Epithelial cell of alveolus of lung (primary cell): ENCODE measurements around the gene TEDC2. TPM values are rescaled to one million over a fixed set of nuclear protein-coding genes. Genes with fewer than 3 reads are reported as not detected.

Experiments used
- total RNA-seq: library from RNA; depleted of rRNA; stranded (reverse); fragments of >200 nt; gene quantifications from 2 replicates; pipeline ENCODE4 v1.2.1, GENCODE V29; 2015

Gene TEDC2, protein sequence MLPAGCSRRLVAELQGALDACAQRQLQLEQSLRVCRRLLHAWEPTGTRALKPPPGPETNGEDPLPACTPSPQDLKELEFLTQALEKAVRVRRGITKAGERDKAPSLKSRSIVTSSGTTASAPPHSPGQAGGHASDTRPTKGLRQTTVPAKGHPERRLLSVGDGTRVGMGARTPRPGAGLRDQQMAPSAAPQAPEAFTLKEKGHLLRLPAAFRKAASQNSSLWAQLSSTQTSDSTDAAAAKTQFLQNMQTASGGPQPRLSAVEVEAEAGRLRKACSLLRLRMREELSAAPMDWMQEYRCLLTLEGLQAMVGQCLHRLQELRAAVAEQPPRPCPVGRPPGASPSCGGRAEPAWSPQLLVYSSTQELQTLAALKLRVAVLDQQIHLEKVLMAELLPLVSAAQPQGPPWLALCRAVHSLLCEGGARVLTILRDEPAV
- 8.6 and 11.0 TPM in 2 replicates for total RNA-seq

DNA sequence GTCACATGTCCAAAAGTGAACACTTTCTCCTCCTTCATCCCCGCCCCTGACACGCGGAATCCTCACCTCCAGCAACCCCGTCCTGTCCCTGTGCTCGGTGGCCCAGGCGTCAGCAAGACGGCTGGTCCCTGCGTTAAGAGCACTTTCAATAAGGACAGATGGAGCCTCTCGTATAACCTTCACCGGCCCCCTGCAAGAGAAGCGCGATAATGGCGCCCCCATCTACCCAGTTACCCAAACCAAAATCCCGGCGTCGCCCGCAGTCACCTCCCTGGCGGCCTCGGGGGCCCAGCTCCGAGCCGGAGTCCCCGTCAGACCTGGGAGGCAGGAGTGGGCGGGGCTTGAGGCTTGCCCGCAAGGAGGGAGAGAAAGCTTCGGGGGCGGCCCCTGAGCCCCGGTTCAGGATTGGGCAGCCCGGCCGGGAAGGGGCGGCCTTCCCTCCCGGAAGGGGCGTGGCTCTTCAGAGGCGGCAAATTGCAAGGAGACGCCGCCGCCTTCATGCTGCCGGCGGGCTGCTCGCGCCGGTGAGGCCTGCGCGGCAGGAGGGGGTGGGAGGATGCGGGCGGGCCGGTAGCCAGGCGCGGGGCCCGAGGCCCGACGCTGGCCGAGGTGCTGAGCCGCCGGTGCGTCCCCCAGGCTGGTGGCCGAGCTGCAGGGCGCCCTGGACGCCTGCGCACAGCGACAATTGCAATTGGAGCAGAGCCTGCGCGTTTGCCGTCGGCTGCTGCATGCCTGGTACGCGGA, at the start of gene TEDC2:
TSS of gene TEDC2 (plus strand) at position 463 of the 744 bp plus-strand sequence. CDS start at position 499, 36 bp downstream.

DNA sequence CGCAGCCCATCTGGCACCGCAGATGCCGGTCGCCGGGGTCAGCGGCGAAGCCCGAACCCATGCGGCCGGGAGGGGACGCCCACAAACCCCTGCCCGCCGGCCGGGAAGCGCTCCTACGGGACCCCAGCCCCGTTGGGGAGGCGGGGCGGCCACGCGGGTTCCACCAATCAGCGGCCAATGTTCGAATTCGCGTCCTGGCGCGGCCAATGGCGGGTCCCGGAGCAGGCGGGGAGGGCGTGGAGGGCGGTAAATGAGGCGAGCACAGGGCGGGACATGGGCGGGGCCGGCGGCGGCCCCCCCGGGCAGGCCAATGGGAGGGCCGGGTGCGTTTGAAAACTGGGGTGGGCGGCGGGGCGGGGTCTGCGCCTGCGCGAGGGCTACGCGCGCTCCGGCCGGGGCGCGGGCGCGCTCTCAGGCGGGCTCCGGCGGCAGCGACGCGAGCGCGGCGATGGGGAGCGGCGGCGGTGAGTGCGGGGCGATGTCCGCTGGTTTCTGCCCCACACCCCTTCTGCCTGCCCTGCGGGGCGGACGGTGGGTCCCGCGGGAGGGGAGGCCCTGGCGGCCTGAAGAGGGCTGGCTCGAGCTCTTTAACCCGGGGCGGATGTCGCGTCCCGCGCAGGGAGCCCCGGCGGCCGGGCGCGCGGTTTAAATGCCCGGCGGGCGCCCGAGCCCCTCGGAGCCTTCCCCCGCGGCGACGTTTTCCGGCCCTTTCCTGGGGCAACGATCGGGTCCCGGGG, 30.7 kb upstream of the TEDC2 start, which contains the start of gene CCNF:
TSS of gene CCNF (plus strand) at position 414 of the 737 bp plus-strand sequence. CDS start at position 449, 35 bp downstream.

DNA sequence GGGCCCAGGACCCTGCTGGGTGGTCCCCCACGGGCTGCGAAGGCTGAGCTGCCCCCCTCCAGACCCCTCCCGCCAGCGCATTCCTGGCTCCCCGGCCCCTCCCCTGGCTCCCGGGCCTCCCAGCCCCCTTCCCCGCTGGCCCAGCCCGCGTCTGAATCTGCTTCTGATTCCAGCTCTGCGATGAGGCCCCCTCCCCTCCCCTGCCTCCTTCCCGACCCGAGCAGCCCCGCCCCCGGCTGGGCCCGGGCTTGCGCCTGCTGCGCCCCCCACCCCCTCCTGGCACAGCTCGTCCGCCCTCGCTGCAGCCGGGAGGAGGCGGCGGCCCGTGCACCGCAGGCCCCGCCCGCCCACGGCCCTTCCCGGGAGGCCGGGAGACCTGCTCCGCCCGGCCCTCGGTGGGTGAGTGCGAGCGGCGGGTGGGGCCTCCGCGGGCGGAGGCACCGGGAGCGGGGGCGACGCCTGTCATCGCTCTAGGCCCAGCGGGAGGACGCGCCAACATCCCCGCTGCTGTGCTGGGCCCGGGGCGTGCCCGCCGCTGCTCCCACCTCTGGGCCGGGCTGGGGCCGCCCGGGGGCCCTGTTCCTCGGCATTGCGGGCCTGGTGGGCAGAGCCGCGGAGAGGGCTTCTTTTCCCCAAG, 11.2 kb downstream of the TEDC2 start, which contains the start of gene NTN3:
TSS of gene NTN3 (plus strand) at position 282 of the 637 bp plus-strand sequence. CDS start 405 bp downstream, outside the sequence.

DNA sequence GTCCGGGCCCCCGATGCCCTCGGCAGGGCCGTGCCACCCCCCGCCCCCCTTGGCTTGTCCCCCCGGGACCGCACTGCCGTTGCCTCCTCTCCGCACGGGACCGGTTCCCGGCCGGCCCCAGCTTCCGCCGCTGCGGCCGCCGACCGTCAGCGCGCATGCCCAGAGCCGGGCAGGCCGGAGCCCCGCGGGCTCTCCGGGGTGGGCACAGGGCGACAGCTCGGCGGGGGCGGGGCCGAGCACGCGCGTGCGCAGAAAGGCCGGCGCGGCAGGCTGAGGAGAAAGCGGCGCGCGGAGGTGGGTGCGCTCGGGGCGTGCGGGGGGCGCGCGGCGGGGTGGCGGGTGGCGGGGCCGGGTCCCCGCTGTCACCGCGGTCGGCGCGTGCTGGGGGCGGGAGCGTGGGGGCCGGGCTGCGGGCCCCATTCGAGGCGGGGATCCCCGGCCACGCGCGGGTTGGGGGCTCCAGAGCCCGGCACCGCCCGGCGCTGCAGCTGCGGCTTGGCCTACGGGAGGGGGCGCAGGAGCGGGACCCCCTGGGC, 15.0 kb downstream of the TEDC2 start, which contains the start of gene TBC1D24:
TSS of gene TBC1D24 (plus strand) at position 251 of the 536 bp plus-strand sequence. CDS start 21,022 bp downstream, outside the sequence.

DNA sequence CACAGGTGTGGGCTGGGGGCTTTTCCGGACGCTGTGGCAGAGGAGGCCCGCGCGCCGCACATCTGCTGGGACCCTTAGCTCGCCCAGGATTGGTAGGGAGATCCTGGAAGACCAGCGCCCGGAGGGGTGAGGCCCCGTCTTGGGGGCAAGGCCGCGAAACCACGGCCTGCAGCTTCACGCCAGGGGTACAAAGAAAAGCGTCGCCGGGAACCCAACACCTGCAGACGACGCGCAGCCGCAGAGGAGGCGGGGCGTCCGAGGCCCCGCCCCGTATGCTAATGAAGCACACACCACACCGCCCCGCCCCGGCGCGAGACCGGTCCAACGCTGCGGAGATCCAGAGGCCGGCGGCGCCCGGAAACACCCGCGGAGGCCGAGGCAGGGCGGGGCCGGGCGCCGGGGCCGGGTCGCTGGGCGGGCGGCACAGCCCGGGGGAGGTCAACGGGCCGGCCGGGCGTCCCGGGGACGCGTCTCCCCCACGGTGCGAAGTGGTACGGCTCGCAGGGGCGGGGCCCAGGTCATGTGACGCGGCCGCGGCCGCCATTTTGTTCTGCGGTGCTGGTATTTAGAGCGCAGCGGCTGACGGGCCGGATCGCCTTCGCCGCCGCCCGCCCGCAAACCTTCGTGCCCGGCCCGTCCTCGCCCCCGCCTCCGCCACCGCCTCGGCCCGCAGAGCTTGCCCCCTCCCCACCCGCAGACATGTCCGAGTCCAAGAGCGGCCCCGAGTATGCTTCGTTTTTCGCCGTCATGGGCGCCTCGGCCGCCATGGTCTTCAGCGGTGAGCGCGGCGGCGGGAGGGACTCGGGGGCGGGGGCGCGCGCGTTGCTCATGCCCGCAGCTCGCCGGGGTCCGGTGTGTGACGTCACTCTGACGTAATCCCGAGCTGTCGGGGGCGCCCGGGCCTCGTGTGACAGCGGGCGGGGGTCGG, 53.8 kb downstream of the TEDC2 start, which contains the start of gene ATP6V0C:
TSS of gene ATP6V0C (plus strand) at position 548 of the 928 bp plus-strand sequence. CDS start at position 700, 152 bp downstream.

Other genes starting within 250 kb of the TEDC2 start
- 0.13 and 1.2 TPM in 2 replicates for gene BRICD5, start 249.2 kb upstream of the TEDC2 start, total RNA-seq
- 4.1 and 16.3 TPM in 2 replicates for gene PGP, start 245.3 kb upstream of the TEDC2 start, total RNA-seq
- gene E4F1, start 236.5 kb upstream of the TEDC2 start, total RNA-seq, result 16.4 and 37.3 TPM in 2 replicates
- 0.13 and 6.4 TPM in 2 replicates for gene DNASE1L2, start 223.7 kb upstream of the TEDC2 start, total RNA-seq
- 34.8 and 38.7 TPM in 2 replicates for gene ECI1, start 208.5 kb upstream of the TEDC2 start, total RNA-seq
- gene RNPS1, start 192.0 kb upstream of the TEDC2 start, total RNA-seq, result 169 and 188 TPM in 2 replicates
- 0.13 and 3.1 TPM in 2 replicates for gene ABCA3, start 119.4 kb upstream of the TEDC2 start, total RNA-seq
- 13.3 and 23.3 TPM in 2 replicates for gene CCNF, start 30.7 kb upstream of the TEDC2 start, total RNA-seq
- gene NTN3, start 11.2 kb downstream of the TEDC2 start, total RNA-seq, result 0.13 and 1.2 TPM in 2 replicates
- 6.7 and 11.5 TPM in 2 replicates for gene TBC1D24, start 15.0 kb downstream of the TEDC2 start, total RNA-seq
- gene ATP6V0C, start 53.8 kb downstream of the TEDC2 start, total RNA-seq, result 51.3 and 55.6 TPM in 2 replicates
- gene AMDHD2, start 60.3 kb downstream of the TEDC2 start, total RNA-seq, result 18.7 and 20.3 TPM in 2 replicates
- not detected in 2 replicates for gene CEMP1, start 71.3 kb downstream of the TEDC2 start, total RNA-seq
- gene PDPK1, start 77.9 kb downstream of the TEDC2 start, total RNA-seq, result 13.6 and 29.9 TPM in 2 replicates
- 29.2 and 33.1 TPM in 2 replicates for gene KCTD5, start 222.4 kb downstream of the TEDC2 start, total RNA-seq